Hepatocyte (in vitro differentiated cells): ENCODE results near the gene TAF8.

ENCODE experiments used
- CTCF ChIP-seq: fragments of 200-600 bp; sonication (generic); IDR thresholded peaks from 2 replicates; pipeline ENCODE4 v1.5.1; 2016; ENCODE audit warnings: antibody characterized with exemption, mild to moderate bottlenecking; ENCODE audit not compliant: poor library complexity
- EZH2 ChIP-seq: fragments of 200-600 bp; sonication (generic); IDR thresholded peaks from 2 replicates; pipeline ENCODE4 v1.6.1; 2016; ENCODE audit warnings: antibody characterized with exemption, mild to moderate bottlenecking, borderline replicate concordance

GRCh38 chr6:42050297-42051267, at the start of gene TAF8:
- TF ChIP-seq CTCF (no peak), EZH2 (no peak)
